HG02943 (cell line): Measurements from ENCODE around the gene SLC1A4.

ENCODE experiments used
- ATAC-seq: cut with Tn5 transposase; IDR thresholded peaks from one replicate; pipeline ENCODE4 v1.9.1; 2021; ENCODE audit warnings: mild to moderate bottlenecking, low read depth, moderate library complexity; ENCODE audit not compliant: unreplicated experiment

The SLC1A4 gene

DNA sequence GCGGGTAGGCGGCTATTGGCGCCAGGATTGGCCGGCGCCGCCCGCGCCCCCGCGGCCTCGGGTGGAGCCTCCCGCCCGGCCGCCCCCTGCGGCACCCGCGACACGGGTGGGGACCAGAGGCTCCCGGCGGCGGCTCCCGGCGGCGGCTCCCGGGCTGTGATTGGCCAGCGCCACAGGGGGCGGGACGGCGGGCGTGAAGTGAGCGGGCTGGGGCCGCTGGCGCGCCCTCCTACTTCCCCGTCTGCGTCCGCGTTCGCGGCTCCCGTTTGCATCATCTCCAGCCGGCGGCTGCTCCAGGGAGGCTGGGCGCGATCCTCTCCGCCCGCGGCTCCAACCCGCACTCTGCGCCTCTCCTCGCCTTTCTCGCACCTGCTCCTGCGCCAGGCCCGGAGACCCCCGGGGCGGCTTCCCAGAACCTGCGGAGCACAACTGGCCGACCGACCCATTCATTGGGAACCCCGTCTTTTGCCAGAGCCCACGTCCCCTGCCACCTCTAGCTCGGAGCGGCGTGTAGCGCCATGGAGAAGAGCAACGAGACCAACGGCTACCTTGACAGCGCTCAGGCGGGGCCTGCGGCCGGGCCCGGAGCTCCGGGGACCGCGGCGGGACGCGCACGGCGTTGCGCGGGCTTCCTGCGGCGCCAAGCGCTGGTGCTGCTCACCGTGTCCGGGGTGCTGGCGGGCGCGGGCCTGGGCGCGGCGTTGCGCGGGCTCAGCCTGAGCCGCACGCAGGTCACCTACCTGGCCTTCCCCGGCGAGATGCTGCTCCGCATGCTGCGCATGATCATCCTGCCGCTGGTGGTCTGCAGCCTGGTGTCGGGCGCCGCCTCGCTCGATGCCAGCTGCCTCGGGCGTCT, at the start of gene SLC1A4:
Gene SLC1A4, plus strand, starts transcription at position 274 of the 856 bp plus-strand sequence. Its CDS starts 245 bp downstream, at position 519.
- ATAC-seq = peak; percentile 52

GRCh38 chr2:64941143-64941542, 48.1 kb upstream of the SLC1A4 start:
- no peak for ATAC-seq

DNA sequence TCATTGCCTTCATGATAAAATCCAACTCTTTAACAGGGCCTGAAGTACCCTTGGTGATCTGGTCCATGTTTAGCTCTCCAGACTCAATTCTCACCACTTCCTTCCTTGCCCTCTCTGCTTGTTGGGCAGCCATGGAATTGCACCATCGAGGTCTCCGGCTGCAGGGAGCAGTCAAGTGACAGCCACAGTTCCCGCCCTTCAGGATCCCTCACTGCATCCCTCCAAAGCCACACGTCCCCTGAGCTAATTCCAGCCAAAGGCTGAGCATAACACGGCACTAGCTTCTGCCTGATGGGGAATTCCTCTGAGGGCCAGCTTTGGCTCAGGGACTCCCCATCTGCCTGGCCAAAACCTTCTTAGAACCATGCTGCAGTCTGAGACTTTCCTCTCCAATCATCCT, 47.4 kb upstream of the SLC1A4 start:
- ATAC-seq = no peak

DNA sequence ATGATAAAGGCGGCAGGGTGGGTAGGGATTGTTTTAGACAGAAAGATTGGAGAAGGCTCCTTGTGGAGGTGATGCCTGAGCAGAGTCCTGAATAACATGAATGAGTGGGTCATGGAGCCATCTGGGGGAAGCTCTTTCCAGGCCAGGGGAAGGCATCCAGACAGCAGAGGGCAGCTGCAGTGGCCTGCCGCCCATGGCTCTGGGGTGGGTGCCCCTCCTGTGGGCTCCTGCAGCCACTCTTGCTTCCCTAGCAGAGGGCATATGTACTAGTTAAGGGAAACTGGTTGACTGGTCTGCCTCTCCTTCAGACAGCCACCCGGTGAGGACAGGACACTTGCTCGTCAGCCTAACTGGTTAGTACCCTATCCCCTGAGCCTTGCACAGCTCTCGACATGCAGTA, 46.5 kb upstream of the SLC1A4 start:
- ATAC-seq = no peak

GRCh38 chr2:64943387-64944150, 45.6 kb upstream of the SLC1A4 start:
- ATAC-seq = no peak

- ATAC-seq = no peak
Observed at GRCh38 chr2:64944484-64944883, 44.7 kb upstream of the SLC1A4 start.

DNA sequence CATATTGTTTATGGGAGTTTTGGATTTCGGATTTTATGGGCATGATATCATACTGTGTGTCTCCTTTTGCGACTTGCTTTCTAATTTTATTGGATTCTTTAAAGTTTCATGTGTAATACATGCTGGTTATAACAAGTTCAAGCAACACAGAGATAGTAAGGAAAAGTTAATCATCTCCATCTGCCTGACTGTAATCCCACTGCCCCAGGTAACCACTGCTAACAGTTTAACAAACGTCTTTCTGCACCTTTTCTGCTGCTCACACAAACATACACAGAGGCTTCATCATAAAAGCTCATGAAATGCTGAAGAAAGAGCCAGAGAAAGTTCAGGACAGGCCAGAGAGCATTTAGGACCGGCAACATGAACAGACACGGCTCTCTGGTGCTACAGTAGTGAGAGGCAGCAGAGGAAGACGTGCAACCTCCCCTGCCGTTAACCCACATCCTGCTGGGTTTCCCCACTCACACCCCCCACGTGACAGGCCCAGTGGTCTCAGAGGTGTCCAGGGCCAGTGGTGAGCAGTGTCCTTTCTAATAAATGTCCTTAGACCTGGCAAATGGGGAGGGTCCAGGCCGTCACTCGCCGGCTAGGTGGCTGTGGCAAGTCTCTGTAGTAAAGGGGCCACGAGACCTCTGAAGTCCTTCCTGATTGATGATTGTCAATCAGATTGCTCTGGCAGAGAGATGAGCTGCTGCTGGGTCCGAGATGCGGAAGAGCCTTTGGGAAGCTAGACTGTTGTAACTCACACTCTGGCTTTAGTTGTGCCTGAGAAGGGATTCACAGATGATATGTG, 43.0 kb upstream of the SLC1A4 start:
- peak; percentile 86 for ATAC-seq

- ATAC-seq = no peak
Observed at GRCh38 chr2:64946769-64947247, 42.4 kb upstream of the SLC1A4 start.

DNA sequence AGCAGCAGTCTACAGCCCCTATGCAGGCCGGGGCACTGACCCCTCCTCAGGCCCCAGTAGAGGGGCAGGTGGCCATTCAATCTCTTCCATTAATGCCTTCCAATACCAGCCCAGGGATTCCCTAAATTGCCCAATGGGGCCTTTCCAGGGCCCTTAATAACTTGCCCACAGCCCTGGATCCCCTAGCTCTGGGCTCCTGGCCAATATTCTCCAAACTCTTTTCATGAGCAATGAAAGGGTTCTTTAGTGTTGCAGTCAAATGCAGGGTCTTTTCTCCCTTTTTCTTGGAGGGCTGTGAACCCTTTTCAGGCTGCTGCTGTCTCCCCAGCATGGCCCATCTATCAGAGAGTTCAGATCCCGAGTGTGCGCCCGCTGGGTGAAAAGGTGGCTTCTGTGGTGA, 41.3 kb upstream of the SLC1A4 start:
- ATAC-seq = no peak

DNA sequence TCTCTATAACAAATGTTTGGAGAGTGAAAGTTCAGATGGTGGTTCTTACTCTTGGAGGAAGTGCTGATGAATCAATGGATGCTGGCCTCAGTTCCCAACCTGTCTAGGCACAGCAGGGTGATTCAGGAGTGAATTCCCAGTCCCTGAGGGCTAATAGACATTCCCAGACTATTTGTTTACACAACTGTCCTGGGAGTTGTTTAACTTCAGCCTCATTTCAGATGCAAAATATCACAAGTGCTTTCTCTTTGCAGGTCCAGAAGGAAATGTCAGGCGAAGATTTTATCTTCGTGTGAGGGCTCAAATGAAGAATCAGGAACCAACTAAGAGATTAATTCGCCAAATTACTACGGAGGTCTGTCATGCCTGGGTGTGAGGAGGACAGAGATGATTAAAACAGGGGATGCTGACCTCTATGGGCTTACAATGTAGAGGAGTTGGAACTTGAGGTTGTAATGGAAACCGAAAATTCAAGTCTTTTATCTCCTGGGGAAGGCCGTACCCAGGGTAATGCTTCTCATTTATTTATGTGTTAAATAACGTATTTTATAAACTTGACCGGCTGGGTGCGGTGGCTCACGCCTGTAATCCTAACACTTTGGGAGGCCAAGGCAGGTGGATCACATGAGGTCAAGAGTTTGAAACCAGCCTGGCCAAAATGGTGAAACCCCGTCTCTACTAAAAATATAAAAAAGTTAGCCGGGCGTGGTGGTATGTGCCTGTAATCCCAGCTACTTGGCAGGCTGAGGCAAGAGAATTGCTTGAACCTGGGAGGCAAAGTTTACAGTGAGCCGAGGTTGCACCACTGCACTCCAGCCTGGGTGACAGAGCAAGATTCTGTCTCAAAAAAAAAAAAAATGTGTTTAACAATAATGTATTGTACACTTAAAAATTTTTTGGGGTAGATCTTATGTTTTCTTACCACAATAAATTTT, 38.7 kb upstream of the SLC1A4 start:
- no peak for ATAC-seq

- ATAC-seq = no peak
Observed at GRCh38 chr2:64951306-64951953, 37.8 kb upstream of the SLC1A4 start.

GRCh38 chr2:64952096-64952495, 37.1 kb upstream of the SLC1A4 start:
- ATAC-seq = no peak

DNA sequence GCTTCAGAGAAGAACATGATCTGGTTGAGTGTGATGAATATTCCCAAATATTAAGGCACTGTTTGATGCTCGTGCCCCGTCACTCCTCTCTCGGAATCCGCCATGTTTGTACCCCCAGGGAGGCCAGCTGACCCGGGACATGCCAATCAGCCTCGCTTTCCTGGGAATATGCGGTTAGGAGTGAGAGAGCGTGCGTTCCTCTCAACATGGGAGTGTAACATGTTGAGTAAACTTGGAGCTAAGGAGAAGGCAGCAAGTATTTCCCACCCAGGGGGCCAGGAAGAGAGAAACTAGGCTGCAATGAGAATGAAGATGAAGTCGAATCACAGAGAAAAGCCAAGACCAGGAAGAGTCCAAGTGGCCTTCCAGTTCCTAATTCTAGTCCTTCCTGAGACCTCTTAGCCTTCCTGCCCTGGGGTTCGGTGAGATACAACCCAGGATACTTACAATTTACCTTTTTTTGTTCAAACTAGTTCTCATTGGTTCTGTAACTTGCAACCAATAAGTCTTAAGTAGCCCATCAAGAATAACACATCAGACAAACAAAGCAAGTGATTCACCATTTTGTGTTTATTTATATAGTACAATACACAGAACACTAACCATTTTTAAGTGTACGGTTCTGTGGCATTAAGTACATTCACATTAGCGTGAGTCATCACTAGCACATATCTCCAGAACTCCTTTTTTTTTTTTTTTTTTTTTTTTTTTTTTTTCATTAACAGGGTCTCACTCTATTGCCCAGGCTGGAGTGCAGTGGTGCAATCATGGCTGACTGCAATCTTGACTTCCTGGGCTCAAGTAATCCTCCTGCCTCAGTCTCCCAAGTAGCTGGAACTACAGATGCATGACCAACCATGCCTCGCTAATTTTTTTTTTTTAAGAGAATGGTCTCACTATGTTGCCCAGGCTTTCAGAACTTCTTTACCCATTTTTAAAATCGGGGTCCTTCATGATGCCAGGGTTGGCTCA, 36.4 kb upstream of the SLC1A4 start:
- no peak for ATAC-seq

GRCh38 chr2:64955467-64955866, 33.7 kb upstream of the SLC1A4 start:
- ATAC-seq = no peak

DNA sequence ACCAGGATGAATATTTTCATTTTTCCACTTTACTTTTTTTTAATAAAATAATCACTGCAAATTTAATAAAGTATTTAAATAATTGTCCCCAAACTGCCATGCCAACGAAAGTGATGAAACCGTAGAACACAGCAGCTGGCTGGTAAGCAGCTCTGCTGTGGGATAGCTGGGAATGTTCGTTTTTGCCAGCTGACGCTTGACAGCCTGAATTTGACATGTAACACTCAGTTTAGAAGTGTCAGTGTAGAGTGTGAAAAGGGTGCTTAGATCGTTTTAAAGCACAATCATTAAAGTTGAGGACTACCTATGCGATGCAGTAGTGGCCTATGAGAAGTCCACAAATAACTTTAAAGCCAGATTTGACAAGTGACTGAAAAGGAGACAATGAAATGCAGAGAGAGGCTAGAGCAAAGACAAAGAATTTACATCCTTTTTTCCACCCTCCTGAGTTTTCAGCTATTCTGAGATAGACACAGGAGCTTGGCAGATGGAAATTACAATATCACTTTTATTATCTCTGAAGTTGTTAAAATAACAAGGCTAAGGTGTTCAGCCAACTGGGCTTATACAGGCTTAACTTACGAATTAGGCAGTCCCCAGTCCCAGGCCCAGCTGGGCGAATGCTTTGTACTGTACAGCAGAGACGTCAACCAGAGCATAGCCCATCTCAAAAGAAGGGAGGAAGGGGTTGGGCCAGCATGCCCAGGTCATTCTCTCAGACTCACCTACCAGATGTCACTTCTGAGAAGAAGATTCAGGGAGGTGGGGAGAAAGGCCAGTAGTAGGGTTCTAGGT, 31.9 kb upstream of the SLC1A4 start:
- no peak for ATAC-seq

- no peak for ATAC-seq
Observed at GRCh38 chr2:64958556-64958955, 30.6 kb upstream of the SLC1A4 start.

DNA sequence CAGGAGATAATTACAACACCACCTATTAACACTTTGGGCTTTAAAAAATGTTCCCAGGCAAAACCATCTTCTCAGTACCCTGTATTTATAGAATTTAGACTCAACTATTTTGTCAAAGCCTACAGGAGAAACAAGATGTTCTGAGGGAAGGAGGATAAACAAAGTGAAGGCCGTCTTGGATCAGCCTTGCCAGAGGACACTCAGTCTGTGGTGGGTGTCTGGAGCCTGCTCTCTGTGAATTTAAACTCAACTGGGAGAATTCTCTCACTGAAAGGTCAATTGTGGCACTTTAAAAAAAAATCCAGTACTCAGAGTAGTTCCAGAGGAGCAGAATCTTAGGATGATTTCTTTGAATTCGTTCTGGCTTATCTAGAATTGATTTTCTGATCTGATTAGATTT, 28.4 kb upstream of the SLC1A4 start:
- ATAC-seq = no peak
